Measurements from ENCODE around the gene SHB. TPM values are rescaled to one million over a fixed set of nuclear protein-coding genes. Genes with fewer than 3 reads are reported as not detected.

The SHB gene
- total RNA-seq, 1 donor from 2014 or later = 16.7 TPM

DNA sequence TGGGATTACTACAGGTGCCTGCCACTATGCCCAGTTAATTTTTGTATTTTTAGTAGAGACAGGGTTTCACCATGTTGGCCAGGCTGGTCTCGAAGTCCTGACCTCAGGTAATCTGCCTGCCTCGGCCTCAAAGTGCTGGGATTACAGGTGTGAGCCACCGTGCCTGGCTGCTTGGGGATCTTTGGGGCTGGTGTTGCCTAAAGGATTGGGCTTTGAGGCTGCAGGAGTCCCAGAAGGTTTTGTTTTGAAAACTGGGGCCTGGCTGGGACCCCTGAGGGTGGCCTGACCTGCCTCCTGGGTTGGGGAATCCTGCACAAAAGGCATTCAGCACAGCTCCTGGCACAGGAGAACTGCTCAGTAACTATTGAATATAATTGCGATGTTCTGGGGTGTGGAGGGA lies 25.1 kb upstream of the SHB start:
- peak; percentile 69 for DNase-seq (ENCODE audit: extremely low spot score, unreplicated experiment)
- Mint-ChIP-seq H3K36me3 (ENCODE audit: unreplicated experiment) (no peaks in the 10 kb centered on the region), H3K27me3 (ENCODE audit: unreplicated experiment) (peaks cover 21% of the 10 kb centered on the region), H3K4me1 (ENCODE audit: unreplicated experiment) (no peaks in the 10 kb centered on the region), H3K27ac (ENCODE audit: unreplicated experiment) (no peak overlapping the region), H3K9me3 (ENCODE audit: unreplicated experiment) (no peaks in the 10 kb centered on the region), H3K4me3 (ENCODE audit: unreplicated experiment) (no peak overlapping the region)
- TF ChIP-seq CTCF (IDR thresholded peaks at IDR 0.05) = no peak

DNA sequence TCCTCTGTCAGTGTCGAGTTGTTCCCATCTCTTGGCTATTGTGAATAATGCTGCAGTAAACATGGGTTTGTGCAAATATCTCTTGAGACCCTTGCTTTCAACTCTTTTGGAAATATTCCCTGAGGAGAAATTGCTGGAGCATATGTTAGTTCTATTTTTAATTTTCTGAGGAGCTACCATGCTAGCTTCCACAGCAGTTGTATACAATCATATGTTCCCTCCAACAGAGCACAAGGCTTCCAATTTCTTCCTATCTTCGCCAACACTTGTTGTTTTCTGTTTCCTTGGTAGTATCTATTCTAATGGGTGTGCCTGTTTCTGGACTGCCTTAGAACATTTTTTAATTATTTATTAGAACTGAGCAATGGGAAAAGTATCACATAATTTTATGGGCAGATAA lies 23.6 kb upstream of the SHB start:
- TF ChIP-seq CTCF (IDR thresholded peaks at IDR 0.05) = no peak
- no peak overlapping the region for H3K4me3 Mint-ChIP-seq (ENCODE audit: unreplicated experiment)
- H3K27ac Mint-ChIP-seq (ENCODE audit: unreplicated experiment) = no peak overlapping the region
- H3K4me1 Mint-ChIP-seq (ENCODE audit: unreplicated experiment) = peaks cover 2% of the 10 kb centered on the region
- no peaks in the 10 kb centered on the region for H3K36me3 Mint-ChIP-seq (ENCODE audit: unreplicated experiment)
- H3K27me3 Mint-ChIP-seq (ENCODE audit: unreplicated experiment) = peaks cover 9% of the 10 kb centered on the region
- no peaks in the 10 kb centered on the region for H3K9me3 Mint-ChIP-seq (ENCODE audit: unreplicated experiment)
- no peak for DNase-seq (ENCODE audit: extremely low spot score, unreplicated experiment)

DNA sequence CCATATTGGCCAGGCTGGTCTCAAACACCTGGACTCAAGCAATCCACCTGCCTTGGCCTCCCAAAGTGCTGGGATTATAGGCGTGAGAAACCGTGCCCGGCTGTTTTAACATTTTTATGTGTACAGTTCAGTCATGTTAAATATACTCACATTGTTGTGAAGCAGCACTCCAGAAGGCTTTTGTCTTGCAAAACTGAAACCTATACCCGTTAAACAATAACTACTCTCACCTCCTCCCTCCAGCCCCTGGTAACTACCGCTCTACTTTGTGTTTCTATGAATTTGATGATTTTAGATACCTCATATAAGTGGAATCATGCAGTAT lies 23.1 kb upstream of the SHB start:
- H3K4me1 Mint-ChIP-seq (ENCODE audit: unreplicated experiment) = peaks cover 2% of the 10 kb centered on the region
- TF ChIP-seq CTCF (IDR thresholded peaks at IDR 0.05) = no peak
- DNase-seq (ENCODE audit: extremely low spot score, unreplicated experiment) = no peak
- no peaks in the 10 kb centered on the region for H3K9me3 Mint-ChIP-seq (ENCODE audit: unreplicated experiment)
- H3K36me3 Mint-ChIP-seq (ENCODE audit: unreplicated experiment) = no peaks in the 10 kb centered on the region
- peaks cover 9% of the 10 kb centered on the region for H3K27me3 Mint-ChIP-seq (ENCODE audit: unreplicated experiment)
- no peak overlapping the region for H3K4me3 Mint-ChIP-seq (ENCODE audit: unreplicated experiment)
- H3K27ac Mint-ChIP-seq (ENCODE audit: unreplicated experiment) = no peak overlapping the region

GRCh38 chr9:38091310-38092199 lies 22.5 kb upstream of the SHB start:
- Mint-ChIP-seq H3K27me3 (ENCODE audit: unreplicated experiment) (peaks cover 7% of the 10 kb centered on the region), H3K27ac (ENCODE audit: unreplicated experiment) (no peak overlapping the region), H3K36me3 (ENCODE audit: unreplicated experiment) (no peaks in the 10 kb centered on the region), H3K9me3 (ENCODE audit: unreplicated experiment) (no peaks in the 10 kb centered on the region), H3K4me3 (ENCODE audit: unreplicated experiment) (no peak overlapping the region), H3K4me1 (ENCODE audit: unreplicated experiment) (peaks cover 2% of the 10 kb centered on the region)
- TF ChIP-seq CTCF (IDR thresholded peaks at IDR 0.05) = no peak
- DNase-seq (ENCODE audit: extremely low spot score, unreplicated experiment) = peak; percentile 74

- no peaks in the 10 kb centered on the region for H3K36me3 Mint-ChIP-seq (ENCODE audit: unreplicated experiment)
- peaks cover 2% of the 10 kb centered on the region for H3K4me1 Mint-ChIP-seq (ENCODE audit: unreplicated experiment)
- H3K27ac Mint-ChIP-seq (ENCODE audit: unreplicated experiment) = no peak overlapping the region
- peak; percentile 30 for DNase-seq (ENCODE audit: extremely low spot score, unreplicated experiment)
- no peak for TF ChIP-seq CTCF (IDR thresholded peaks at IDR 0.05)
- H3K4me3 Mint-ChIP-seq (ENCODE audit: unreplicated experiment) = no peak overlapping the region
- H3K9me3 Mint-ChIP-seq (ENCODE audit: unreplicated experiment) = no peaks in the 10 kb centered on the region
- H3K27me3 Mint-ChIP-seq (ENCODE audit: unreplicated experiment) = peaks cover 3% of the 10 kb centered on the region
These were observed 21.1 kb upstream of the SHB start for GRCh38 chr9:38090170-38090569.

All from osteocyte (in vitro differentiated cells).